HFFc6 (cell line): ENCODE data around the gene ANKH. TPM values are rescaled to one million over a fixed set of nuclear protein-coding genes. Genes with fewer than 3 reads are reported as not detected.

Source experiments
- DNase-seq: peaks from one replicate; pipeline ENCODE4 v3.0.0-alpha.2; 2018
- H3K27ac Mint-ChIP-seq: 2 replicates; pipeline ENCODE4 v1.8.0; 2020; ENCODE audit warnings: mild to moderate bottlenecking, mixed read lengths
- H3K27me3 Mint-ChIP-seq: 2 replicates; pipeline ENCODE4 v1.8.0; 2021; ENCODE audit warnings: mild to moderate bottlenecking, moderate library complexity, mixed read lengths; ENCODE audit not compliant: insufficient read depth
- H3K36me3 Mint-ChIP-seq: 2 replicates; pipeline ENCODE4 v1.8.0; 2021; ENCODE audit warnings: low read depth, mixed read lengths
- H3K4me1 Mint-ChIP-seq: 2 replicates; pipeline ENCODE4 v1.8.0; 2020; ENCODE audit warnings: low read depth, mixed read lengths
- H3K4me3 Mint-ChIP-seq: 2 replicates; pipeline ENCODE4 v1.8.0; 2020; ENCODE audit warnings: mild to moderate bottlenecking, moderate library complexity, mixed read lengths
- H3K9me3 Mint-ChIP-seq: 2 replicates; pipeline ENCODE4 v1.8.0; 2020; ENCODE audit warnings: mild to moderate bottlenecking, mixed read lengths
- CTCF ChIP-seq: fragments of 200-600 bp; sonication (generic); IDR thresholded peaks from 2 replicates; pipeline ENCODE4 v1.5.0; 2021; ENCODE audit warnings: antibody characterized with exemption, mild to moderate bottlenecking
- microRNA-seq: library from miRNA; unstranded; fragments of <30 nt; microRNA quantifications from one replicate; pipeline ENCODE4, GENCODE V29; 2019
- total RNA-seq, 6 experiments: library from RNA; stranded (reverse); fragmentation: NEBNext Ultra II Directional; extraction: Animal tissue kit (Norgen Biotek cat#: 25700); gene quantifications; 2 replicates in 1 of 6; 3 replicates in 5 of 6; pipeline ENCODE4 v1.2.3, GENCODE V29; 2021

The ANKH gene
- total RNA-seq, 6 experiments from 2014 or later, result 32.5 to 35.7 (median 33.0) TPM

GRCh38 chr5:14656898-14657297, 214.7 kb downstream of the ANKH start:
- peaks cover 24% of the 10 kb centered on the region for H3K4me1 Mint-ChIP-seq
- DNase-seq, result no peak
- peaks cover 9% of the 10 kb centered on the region for H3K27me3 Mint-ChIP-seq
- no peaks in the 10 kb centered on the region for H3K9me3 Mint-ChIP-seq
- H3K36me3 Mint-ChIP-seq, result no peaks in the 10 kb centered on the region
- no peak overlapping the region for H3K27ac Mint-ChIP-seq
- no peak for TF ChIP-seq CTCF
- H3K4me3 Mint-ChIP-seq, result no peak overlapping the region

GRCh38 chr5:14655146-14655741, 216.3 kb downstream of the ANKH start:
- Mint-ChIP-seq H3K4me1 (peaks cover 7% of the 10 kb centered on the region), H3K36me3 (no peaks in the 10 kb centered on the region), H3K27me3 (peaks cover 14% of the 10 kb centered on the region), H3K4me3 (no peak overlapping the region), H3K9me3 (no peaks in the 10 kb centered on the region), H3K27ac (no peak overlapping the region)
- no peak for TF ChIP-seq CTCF
- no peak for DNase-seq

Small RNA genes within 50 kb of the gene (microRNA-seq; reads per million reads assigned to microRNA genes)
- not detected for gene MIR4637

Other genes starting within 250 kb of the ANKH start
- 10 to 100 TPM; 17.5 to 22.0 (median 21.3) TPM for gene OTULIN, start 207.1 kb downstream of the ANKH start, total RNA-seq